ENCODE measurements around the gene GNG8.

The GNG8 gene

DNA sequence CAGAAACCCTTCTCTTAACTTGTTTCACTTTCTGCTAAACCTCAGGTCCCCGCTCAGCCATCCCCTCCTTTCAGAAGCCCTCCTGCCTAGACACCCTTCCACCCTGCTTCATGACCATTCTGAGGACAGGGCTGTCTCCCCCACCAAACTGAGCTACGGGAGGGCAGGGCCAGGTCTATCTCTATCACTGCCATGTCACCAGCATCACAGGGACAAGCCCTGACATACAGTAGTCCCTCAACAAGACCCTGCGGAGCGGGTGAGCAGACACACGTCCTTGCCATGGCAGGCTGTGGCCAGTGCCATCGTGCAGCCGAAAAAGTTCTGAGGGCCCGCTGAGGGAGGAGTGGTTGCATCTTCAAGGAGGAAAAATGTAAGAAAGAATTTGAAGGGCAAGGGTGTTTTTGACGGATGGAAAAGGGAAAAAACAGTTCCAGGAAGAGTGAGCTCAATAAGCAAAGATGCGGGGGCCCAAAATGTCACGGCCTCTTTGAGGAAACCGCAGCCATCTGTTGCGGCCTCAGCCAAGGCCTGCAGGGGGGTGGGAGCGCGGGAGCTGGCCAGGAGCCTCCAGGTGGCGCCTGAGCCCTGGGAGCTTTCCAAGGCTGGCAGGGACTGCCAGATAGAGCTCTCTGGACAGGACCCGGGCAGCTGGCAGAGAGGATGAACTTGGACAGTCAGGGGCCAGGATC lies 19.2 kb downstream of the GNG8 start:
- H3K4me1 ChIP-seq (ENCODE audit: insufficient read depth, low read length): peaks cover 5% of the 10 kb centered on the region; the same call in 1 of the 2 replicates
- H3K9me3 ChIP-seq (ENCODE audit: control insufficient read depth, insufficient read depth, low read length): no peaks in the 10 kb centered on the region
- no peak overlapping the region for H3K9ac ChIP-seq (ENCODE audit: low read depth, low read length)
- no peaks in the 10 kb centered on the region for H3K36me3 ChIP-seq (ENCODE audit: insufficient read depth, low read length)

GRCh38 chr19:46615966-46616365 lies 20.0 kb downstream of the GNG8 start:
- H3K4me1 ChIP-seq (ENCODE audit: insufficient read depth, low read length): peaks cover 1% of the 10 kb centered on the region; the same call in 1 of the 2 replicates
- no peaks in the 10 kb centered on the region for H3K36me3 ChIP-seq (ENCODE audit: insufficient read depth, low read length)
- H3K9me3 ChIP-seq (ENCODE audit: control insufficient read depth, insufficient read depth, low read length): no peaks in the 10 kb centered on the region
- no peak overlapping the region for H3K9ac ChIP-seq (ENCODE audit: low read depth, low read length)

- Histone ChIP-seq H3K4me1 (ENCODE audit: insufficient read depth, low read length) (no peaks in the 10 kb centered on the region; the same call in 1 of the 2 replicates), H3K9me3 (ENCODE audit: control insufficient read depth, insufficient read depth, low read length) (no peaks in the 10 kb centered on the region), H3K36me3 (ENCODE audit: insufficient read depth, low read length) (no peaks in the 10 kb centered on the region), H3K9ac (ENCODE audit: low read depth, low read length) (no peak overlapping the region; the same call in 1 of the 2 replicates)
These were observed 21.8 kb downstream of the GNG8 start for GRCh38 chr19:46614114-46614722.

DNA sequence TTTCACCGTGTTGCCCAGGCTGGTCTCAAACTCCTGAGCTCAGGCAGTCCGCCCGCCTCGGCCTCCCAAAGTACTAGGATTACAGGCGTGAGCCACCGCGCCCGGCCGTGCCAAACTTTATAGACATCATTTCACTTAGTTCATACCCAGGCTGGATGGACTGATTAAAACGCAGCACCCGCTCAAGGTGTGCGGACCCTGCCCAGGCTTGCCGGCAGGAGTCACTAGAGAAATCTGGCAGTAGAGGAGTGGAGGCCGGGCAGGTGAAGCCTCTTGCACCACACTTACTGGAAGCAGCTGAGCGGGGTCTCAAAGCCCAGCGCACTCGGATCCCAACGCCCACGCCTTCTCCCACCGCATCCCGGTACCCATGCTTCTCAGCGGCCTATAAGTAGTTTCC lies 22.5 kb downstream of the GNG8 start:
- H3K36me3 ChIP-seq (ENCODE audit: insufficient read depth, low read length): no peaks in the 10 kb centered on the region; the same call in 1 of the 2 replicates
- no peak overlapping the region; the same call in 1 of the 2 replicates for H3K9ac ChIP-seq (ENCODE audit: low read depth, low read length)
- H3K9me3 ChIP-seq (ENCODE audit: control insufficient read depth, insufficient read depth, low read length): no peaks in the 10 kb centered on the region
- H3K4me1 ChIP-seq (ENCODE audit: insufficient read depth, low read length): no peaks in the 10 kb centered on the region; the same call in 1 of the 2 replicates

DNA sequence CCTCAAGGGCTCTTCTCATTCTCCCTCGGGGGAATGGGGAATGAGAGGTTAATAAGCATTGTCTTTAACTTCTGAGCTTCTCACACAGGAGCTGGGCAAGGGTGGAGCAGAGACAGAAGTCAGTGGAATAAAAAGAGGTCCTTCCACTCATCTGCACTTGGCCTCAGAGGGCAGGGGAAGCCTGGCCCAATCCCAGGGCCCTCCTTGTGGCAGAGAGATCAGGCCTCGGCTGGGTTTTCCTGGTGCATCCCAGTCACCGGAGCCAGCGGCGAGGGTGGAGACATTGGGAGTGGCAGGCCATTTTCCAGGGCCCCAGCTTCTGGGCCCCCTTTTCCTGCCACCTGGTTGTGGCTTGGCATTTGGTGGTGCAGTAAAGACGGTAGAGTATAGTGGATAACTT lies 24.2 kb downstream of the GNG8 start:
- Histone ChIP-seq H3K4me1 (ENCODE audit: insufficient read depth, low read length) (no peaks in the 10 kb centered on the region; the same call in 1 of the 2 replicates), H3K9me3 (ENCODE audit: control insufficient read depth, insufficient read depth, low read length) (no peaks in the 10 kb centered on the region), H3K9ac (ENCODE audit: low read depth, low read length) (no peak overlapping the region), H3K36me3 (ENCODE audit: insufficient read depth, low read length) (peaks cover 5% of the 10 kb centered on the region; the same call in 1 of the 2 replicates)

GRCh38 chr19:46610851-46611770 lies 24.9 kb downstream of the GNG8 start:
- Histone ChIP-seq H3K4me1 (ENCODE audit: insufficient read depth, low read length) (no peaks in the 10 kb centered on the region), H3K9ac (ENCODE audit: low read depth, low read length) (no peak overlapping the region), H3K9me3 (ENCODE audit: control insufficient read depth, insufficient read depth, low read length) (no peaks in the 10 kb centered on the region), H3K36me3 (ENCODE audit: insufficient read depth, low read length) (peaks cover 5% of the 10 kb centered on the region; the same call in 1 of the 2 replicates)

- Histone ChIP-seq H3K4me1 (ENCODE audit: insufficient read depth, low read length) (no peaks in the 10 kb centered on the region), H3K9me3 (ENCODE audit: control insufficient read depth, insufficient read depth, low read length) (no peaks in the 10 kb centered on the region), H3K9ac (ENCODE audit: low read depth, low read length) (no peak overlapping the region), H3K36me3 (ENCODE audit: insufficient read depth, low read length) (peaks cover 5% of the 10 kb centered on the region; the same call in 1 of the 2 replicates)
These were observed 25.6 kb downstream of the GNG8 start for GRCh38 chr19:46610413-46610775.

DNA sequence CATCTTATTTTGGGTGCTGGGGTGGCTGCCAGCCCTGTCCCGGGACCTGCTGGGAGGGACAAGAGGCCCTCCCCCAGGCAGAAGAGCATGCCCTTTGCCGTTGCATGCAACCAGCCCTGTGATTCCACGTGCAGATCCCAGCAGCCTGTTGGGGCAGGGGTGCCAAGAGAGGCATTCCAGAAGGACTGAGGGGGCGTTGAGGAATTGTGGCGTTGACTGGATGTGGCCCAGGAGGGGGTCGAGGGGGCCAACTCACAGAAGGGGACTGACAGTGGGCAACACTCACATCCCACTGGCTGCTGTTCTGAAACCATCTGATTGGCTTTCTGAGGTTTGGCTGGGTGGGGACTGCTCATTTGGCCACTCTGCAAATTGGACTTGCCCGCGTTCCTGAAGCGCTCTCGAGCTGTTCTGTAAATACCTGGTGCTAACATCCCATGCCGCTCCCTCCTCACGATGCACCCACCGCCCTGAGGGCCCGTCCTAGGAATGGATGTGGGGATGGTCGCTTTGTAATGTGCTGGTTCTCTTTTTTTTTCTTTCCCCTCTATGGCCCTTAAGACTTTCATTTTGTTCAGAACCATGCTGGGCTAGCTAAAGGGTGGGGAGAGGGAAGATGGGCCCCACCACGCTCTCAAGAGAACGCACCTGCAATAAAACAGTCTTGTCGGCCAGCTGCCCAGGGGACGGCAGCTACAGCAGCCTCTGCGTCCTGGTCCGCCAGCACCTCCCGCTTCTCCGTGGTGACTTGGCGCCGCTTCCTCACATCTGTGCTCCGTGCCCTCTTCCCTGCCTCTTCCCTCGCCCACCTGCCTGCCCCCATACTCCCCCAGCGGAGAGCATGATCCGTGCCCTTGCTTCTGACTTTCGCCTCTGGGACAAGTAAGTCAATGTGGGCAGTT lies 26.2 kb downstream of the GNG8 start:
- peaks cover 5% of the 10 kb centered on the region; the same call in 1 of the 2 replicates for H3K36me3 ChIP-seq (ENCODE audit: insufficient read depth, low read length)
- H3K4me1 ChIP-seq (ENCODE audit: insufficient read depth, low read length): no peaks in the 10 kb centered on the region
- H3K9me3 ChIP-seq (ENCODE audit: control insufficient read depth, insufficient read depth, low read length): no peaks in the 10 kb centered on the region
- H3K9ac ChIP-seq (ENCODE audit: low read depth, low read length): no peak overlapping the region

DNA sequence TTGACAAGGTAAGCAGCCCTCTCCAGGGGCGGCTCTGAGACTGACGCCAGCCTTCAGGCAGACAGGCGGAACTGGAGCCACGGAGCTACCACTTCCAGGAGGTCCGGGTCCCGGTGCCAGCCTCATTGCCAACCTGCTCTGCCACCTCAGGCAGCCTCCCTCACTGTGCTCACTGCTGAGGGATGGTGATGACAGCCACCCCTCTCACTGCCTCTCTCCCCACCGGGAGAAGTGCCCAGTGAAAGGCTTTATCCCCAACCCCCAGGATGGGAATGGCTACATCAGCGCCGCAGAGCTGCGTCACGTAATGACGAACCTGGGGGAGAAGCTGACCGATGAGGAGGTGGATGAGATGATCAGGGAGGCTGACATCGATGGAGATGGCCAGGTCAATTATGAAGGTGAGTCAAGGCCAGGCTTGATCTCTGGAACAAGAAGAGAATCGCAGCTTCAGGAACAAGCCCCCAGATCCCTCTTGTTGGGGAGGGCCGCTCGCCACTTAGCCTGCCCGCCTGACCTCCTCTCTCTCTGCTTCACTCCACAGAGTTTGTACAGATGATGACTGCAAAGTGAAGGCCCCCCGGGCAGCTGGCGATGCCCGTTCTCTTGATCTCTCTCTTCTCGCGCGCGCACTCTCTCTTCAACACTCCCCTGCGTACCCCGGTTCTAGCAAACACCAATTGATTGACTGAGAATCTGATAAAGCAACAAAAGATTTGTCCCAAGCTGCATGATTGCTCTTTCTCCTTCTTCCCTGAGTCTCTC lies 27.2 kb downstream of the GNG8 start:
- no peaks in the 10 kb centered on the region for H3K9me3 ChIP-seq (ENCODE audit: control insufficient read depth, insufficient read depth, low read length)
- peaks cover 5% of the 10 kb centered on the region; the same call in 1 of the 2 replicates for H3K4me1 ChIP-seq (ENCODE audit: insufficient read depth, low read length)
- H3K9ac ChIP-seq (ENCODE audit: low read depth, low read length): no peak overlapping the region
- peaks cover 5% of the 10 kb centered on the region; the same call in 1 of the 2 replicates for H3K36me3 ChIP-seq (ENCODE audit: insufficient read depth, low read length)

DNA sequence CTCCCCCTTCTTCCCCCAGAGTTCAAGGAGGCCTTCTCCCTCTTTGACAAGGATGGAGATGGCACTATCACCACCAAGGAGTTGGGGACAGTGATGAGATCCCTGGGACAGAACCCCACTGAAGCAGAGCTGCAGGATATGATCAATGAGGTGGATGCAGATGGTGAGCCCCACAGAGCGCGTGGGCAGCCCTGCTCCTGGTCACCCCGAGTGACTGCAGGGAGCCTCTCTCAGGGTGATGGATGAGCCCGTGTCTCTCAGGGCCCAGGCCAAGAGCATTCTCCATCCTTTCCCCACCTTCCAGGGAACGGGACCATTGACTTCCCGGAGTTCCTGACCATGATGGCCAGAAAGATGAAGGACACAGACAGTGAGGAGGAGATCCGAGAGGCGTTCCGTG lies 27.8 kb downstream of the GNG8 start:
- no peaks in the 10 kb centered on the region for H3K9me3 ChIP-seq (ENCODE audit: control insufficient read depth, insufficient read depth, low read length)
- peaks cover 5% of the 10 kb centered on the region; the same call in 1 of the 2 replicates for H3K36me3 ChIP-seq (ENCODE audit: insufficient read depth, low read length)
- H3K9ac ChIP-seq (ENCODE audit: low read depth, low read length): no peak overlapping the region
- peaks cover 10% of the 10 kb centered on the region; the same call in 1 of the 2 replicates for H3K4me1 ChIP-seq (ENCODE audit: insufficient read depth, low read length)

DNA sequence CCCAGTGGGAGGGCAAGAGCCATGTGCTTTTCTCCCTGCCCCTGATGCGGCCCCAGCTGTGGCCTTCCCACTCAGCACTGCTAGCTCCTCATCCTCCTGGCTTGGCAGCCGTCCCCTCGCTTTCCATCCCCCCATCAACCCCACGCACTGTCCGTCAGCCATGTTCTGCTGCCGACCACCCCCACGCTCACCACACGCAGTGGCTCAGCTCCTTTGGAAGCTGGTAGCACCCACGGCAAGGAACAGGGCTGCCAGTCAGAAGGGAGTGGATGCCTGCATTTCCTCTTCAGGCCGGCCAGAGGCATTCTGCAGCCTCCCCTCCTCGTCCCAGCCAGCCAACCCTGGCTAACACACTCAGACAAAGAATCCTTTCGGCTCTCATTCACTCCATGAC lies 28.6 kb downstream of the GNG8 start:
- no peaks in the 10 kb centered on the region for H3K9me3 ChIP-seq (ENCODE audit: control insufficient read depth, insufficient read depth, low read length)
- no peak overlapping the region for H3K9ac ChIP-seq (ENCODE audit: low read depth, low read length)
- H3K4me1 ChIP-seq (ENCODE audit: insufficient read depth, low read length): peaks cover 10% of the 10 kb centered on the region; the same call in 1 of the 2 replicates
- H3K36me3 ChIP-seq (ENCODE audit: insufficient read depth, low read length): peaks cover 5% of the 10 kb centered on the region; the same call in 1 of the 2 replicates

- no peak overlapping the region for H3K9ac ChIP-seq (ENCODE audit: low read depth, low read length)
- no peaks in the 10 kb centered on the region for H3K9me3 ChIP-seq (ENCODE audit: control insufficient read depth, insufficient read depth, low read length)
- peaks cover 5% of the 10 kb centered on the region; the same call in 1 of the 2 replicates for H3K36me3 ChIP-seq (ENCODE audit: insufficient read depth, low read length)
- H3K4me1 ChIP-seq (ENCODE audit: insufficient read depth, low read length): peaks cover 10% of the 10 kb centered on the region; the same call in 1 of the 2 replicates
These were observed 29.1 kb downstream of the GNG8 start for GRCh38 chr19:46606681-46607447.

Data from ES-I3 (cell line).